Fibroblast of skin of scalp (primary cell): ENCODE measurements around the gene GABRD.

ENCODE experiments used
- DNase-seq: peaks from one replicate; pipeline ENCODE4 v3.0.0-alpha.2; 2013

Gene GABRD

GRCh38 chr1:2078170-2078569, 59.0 kb downstream of the GABRD start:
- no peak for DNase-seq

- DNase-seq = no peak
Observed at GRCh38 chr1:2079396-2080085, 60.4 kb downstream of the GABRD start.

GRCh38 chr1:2080140-2080539, 61.0 kb downstream of the GABRD start:
- no peak for DNase-seq
